NOMO-1 treated with dmso at 0.1 percent for 144 hours (cell line): ENCODE data around the gene PGBD5.

Experiments
- DNase-seq: peaks from one replicate; lab custom pipeline; 2025; ENCODE audit not compliant: unreplicated experiment; lab: John Stamatoyannopoulos, UW

The PGBD5 gene

GRCh38 chr1:230398856-230399255 lies 27.3 kb downstream of the PGBD5 start:
- no peak for DNase-seq

- no peak for DNase-seq
Measured at GRCh38 chr1:230396966-230397365, 29.2 kb downstream of the PGBD5 start.

GRCh38 chr1:230395932-230396331 lies 30.2 kb downstream of the PGBD5 start:
- no peak for DNase-seq

- no peak for DNase-seq
Measured at GRCh38 chr1:230394741-230395140, 31.4 kb downstream of the PGBD5 start.

GRCh38 chr1:230394134-230394533 lies 32.0 kb downstream of the PGBD5 start:
- DNase-seq = no peak

- no peak for DNase-seq
Measured at GRCh38 chr1:230393722-230394121, 32.4 kb downstream of the PGBD5 start.

- DNase-seq = no peak
Measured at GRCh38 chr1:230392920-230393521, 33.1 kb downstream of the PGBD5 start.

GRCh38 chr1:230392536-230392909 lies 33.6 kb downstream of the PGBD5 start:
- DNase-seq = no peak

- no peak for DNase-seq
Measured at GRCh38 chr1:230391776-230392535, 34.2 kb downstream of the PGBD5 start.

- no peak for DNase-seq
Measured at GRCh38 chr1:230390371-230390770, 35.8 kb downstream of the PGBD5 start.

GRCh38 chr1:230387876-230388275 lies 38.3 kb downstream of the PGBD5 start:
- no peak for DNase-seq

GRCh38 chr1:230387296-230387695 lies 38.8 kb downstream of the PGBD5 start:
- no peak for DNase-seq

GRCh38 chr1:230386637-230387262 lies 39.4 kb downstream of the PGBD5 start:
- no peak for DNase-seq

GRCh38 chr1:230385930-230386329 lies 40.2 kb downstream of the PGBD5 start:
- no peak for DNase-seq

GRCh38 chr1:230385158-230385450 lies 41.0 kb downstream of the PGBD5 start:
- no peak for DNase-seq

GRCh38 chr1:230384380-230385157 lies 41.6 kb downstream of the PGBD5 start:
- DNase-seq = no peak

- DNase-seq = no peak
Measured at GRCh38 chr1:230383425-230383824, 42.7 kb downstream of the PGBD5 start.

GRCh38 chr1:230382001-230382491 lies 44.1 kb downstream of the PGBD5 start:
- no peak for DNase-seq

GRCh38 chr1:230381585-230381984 lies 44.5 kb downstream of the PGBD5 start:
- no peak for DNase-seq

GRCh38 chr1:230381049-230381467 lies 45.1 kb downstream of the PGBD5 start:
- no peak for DNase-seq

GRCh38 chr1:230379928-230380327 lies 46.2 kb downstream of the PGBD5 start:
- DNase-seq = no peak

GRCh38 chr1:230379462-230379861 lies 46.7 kb downstream of the PGBD5 start:
- no peak for DNase-seq
